Stimulated activated CD8-positive, alpha-beta memory T cell treated with anti-CD3 and anti-CD28 coated beads, Interleukin-4, amount 100 ng/mL, for 4 hours (primary cell): Measurements from ENCODE around the gene OAS2.

Source experiments
- DNase-seq, 2 donors: peaks; one replicate each; pipeline ENCODE4 v3.0.0-alpha.2; 2020; ENCODE audit warnings: low read depth in 2 of 2, low spot score in 1 of 2

The OAS2 gene

GRCh38 chr12:113007166-113007565 is 28.8 kb downstream of the OAS2 start:
- no peak for DNase-seq

- no peak for DNase-seq
Measured at GRCh38 chr12:113010701-113011100, 32.4 kb downstream of the OAS2 start.

- no peak for DNase-seq
Measured at GRCh38 chr12:113014565-113014964, 36.2 kb downstream of the OAS2 start.

- no peak for DNase-seq
Measured at GRCh38 chr12:113016796-113017195, 38.5 kb downstream of the OAS2 start.

GRCh38 chr12:113019025-113019424 is 40.7 kb downstream of the OAS2 start:
- DNase-seq = no peak

- no peak for DNase-seq
Measured at GRCh38 chr12:113021500-113021899, 43.2 kb downstream of the OAS2 start.

GRCh38 chr12:113022563-113023297 is 44.4 kb downstream of the OAS2 start:
- DNase-seq = no peak

GRCh38 chr12:113027726-113028125 is 49.4 kb downstream of the OAS2 start:
- DNase-seq = no peak

GRCh38 chr12:113030875-113031525 is 52.7 kb downstream of the OAS2 start:
- DNase-seq = no peak

- DNase-seq = no peak
Measured at GRCh38 chr12:113039911-113040445, 61.7 kb downstream of the OAS2 start.

- no peak for DNase-seq
Measured at GRCh38 chr12:113040722-113041171, 62.4 kb downstream of the OAS2 start.

- DNase-seq = no peak
Measured at GRCh38 chr12:113041560-113041959, 63.2 kb downstream of the OAS2 start.

- DNase-seq = no peak
Measured at GRCh38 chr12:113043240-113043639, 64.9 kb downstream of the OAS2 start.

- DNase-seq = no peak
Measured at GRCh38 chr12:113044516-113044915, 66.2 kb downstream of the OAS2 start.

- peak; percentile 19 to 39 for DNase-seq
Measured at GRCh38 chr12:113048716-113049127, 70.4 kb downstream of the OAS2 start.

- DNase-seq = no peak
Measured at GRCh38 chr12:113049976-113050742, 71.8 kb downstream of the OAS2 start.

- DNase-seq = no peak
Measured at GRCh38 chr12:113050795-113051194, 72.5 kb downstream of the OAS2 start.

- DNase-seq = no peak
Measured at GRCh38 chr12:113051759-113052158, 73.4 kb downstream of the OAS2 start.

GRCh38 chr12:113052326-113052725 is 74.0 kb downstream of the OAS2 start:
- DNase-seq = no peak

- DNase-seq = no peak
Measured at GRCh38 chr12:113054948-113055486, 76.7 kb downstream of the OAS2 start.

- DNase-seq = no peak
Measured at GRCh38 chr12:113055594-113056380, 77.5 kb downstream of the OAS2 start.
